NOMO-1 (cell line): ENCODE data around the gene SLC26A4.
A peak's percentile ranks its signal among the peaks of the same experiment; 100 is the strongest.

Experiments used
- DNase-seq, 2 experiments: peaks; one replicate each; lab custom pipeline; 2025; ENCODE audit not compliant: unreplicated experiment in 2 of 2; lab: John Stamatoyannopoulos, UW

The SLC26A4 gene

GRCh38 chr7:107743567-107744344 lies 83.1 kb downstream of the SLC26A4 start, which contains the start of gene CBLL1:
Gene CBLL1, plus strand, starts transcription at chr7:107744142. Its CDS starts 22 bp downstream, at chr7:107744164.
- DNase-seq = peak; percentile 73 to 86

- DNase-seq = peak in 1 of 2 experiments; percentile 36
Observed at GRCh38 chr7:107744345-107744750, 83.7 kb downstream of the SLC26A4 start.

GRCh38 chr7:107746006-107746405 lies 85.4 kb downstream of the SLC26A4 start:
- DNase-seq = no peak

GRCh38 chr7:107751113-107751512 lies 90.5 kb downstream of the SLC26A4 start:
- no peak for DNase-seq

- no peak for DNase-seq
Observed at GRCh38 chr7:107754642-107755041, 94.0 kb downstream of the SLC26A4 start.

- no peak for DNase-seq
Observed at GRCh38 chr7:107758667-107759066, 98.0 kb downstream of the SLC26A4 start.

- no peak for DNase-seq
Observed at GRCh38 chr7:107767391-107767790, 106.8 kb downstream of the SLC26A4 start.
